GM19025 (cell line): ENCODE data around the gene AZGP1.
"Not testable (repeated sequence)": the region's sequence is repeated elsewhere in the genome, so short reads cannot be mapped to it uniquely, and the experiment has no call there.

Source experiments
- ATAC-seq: cut with Tn5 transposase; IDR thresholded peaks from one replicate; pipeline ENCODE4 v1.9.1; 2021; ENCODE audit warnings: mild to moderate bottlenecking, low read depth, moderate library complexity; ENCODE audit not compliant: unreplicated experiment

Gene AZGP1

GRCh38 chr7:100000239-100000638, 24.4 kb upstream of the AZGP1 start:
- ATAC-seq, result no peak

- ATAC-seq, result no peak
Observed at GRCh38 chr7:99997545-99998137, 21.8 kb upstream of the AZGP1 start.

GRCh38 chr7:99996755-99997544, 21.1 kb upstream of the AZGP1 start:
- ATAC-seq, result no peak

- no peak for ATAC-seq
Observed at GRCh38 chr7:99994819-99995218, 19.0 kb upstream of the AZGP1 start.

- no peak for ATAC-seq
Observed at GRCh38 chr7:99992330-99993038, 16.7 kb upstream of the AZGP1 start.

- ATAC-seq, result not testable (repeated sequence)
Observed at GRCh38 chr7:99991543-99991942, 15.7 kb upstream of the AZGP1 start.

GRCh38 chr7:99990460-99990852, 14.6 kb upstream of the AZGP1 start:
- no peak for ATAC-seq

- ATAC-seq, result no peak
Observed at GRCh38 chr7:99987846-99988245, 12.0 kb upstream of the AZGP1 start.

GRCh38 chr7:99987306-99987705, 11.5 kb upstream of the AZGP1 start:
- ATAC-seq, result not testable (repeated sequence)

GRCh38 chr7:99984593-99984992, 8.8 kb upstream of the AZGP1 start:
- no peak for ATAC-seq

GRCh38 chr7:99981066-99981465, 5.2 kb upstream of the AZGP1 start:
- ATAC-seq, result not testable (repeated sequence)

GRCh38 chr7:99980448-99980872, 4.6 kb upstream of the AZGP1 start:
- ATAC-seq, result not testable (repeated sequence)

- ATAC-seq, result not testable (repeated sequence)
Observed at GRCh38 chr7:99979814-99980225, 4.0 kb upstream of the AZGP1 start.

- ATAC-seq, result no peak
Observed at GRCh38 chr7:99976626-99977025, 795 bp upstream of the AZGP1 start.

- no peak for ATAC-seq
Observed at GRCh38 chr7:99974681-99975080, 1.1 kb downstream of the AZGP1 start.

GRCh38 chr7:99973817-99974216, 2.0 kb downstream of the AZGP1 start:
- ATAC-seq, result not testable (repeated sequence)

GRCh38 chr7:99971242-99971641, 4.6 kb downstream of the AZGP1 start:
- no peak for ATAC-seq

- not testable (repeated sequence) for ATAC-seq
Observed at GRCh38 chr7:99969813-99970212, 6.0 kb downstream of the AZGP1 start.

- no peak for ATAC-seq
Observed at GRCh38 chr7:99969298-99969697, 6.5 kb downstream of the AZGP1 start.

- ATAC-seq, result no peak
Observed at GRCh38 chr7:99958564-99959227, 17.1 kb downstream of the AZGP1 start.

- no peak for ATAC-seq
Observed at GRCh38 chr7:99955247-99955646, 20.6 kb downstream of the AZGP1 start.
